Prostate gland (tissue), 2 donors: ENCODE data around the gene MSANTD1. TPM values are rescaled to one million over a fixed set of nuclear protein-coding genes. Genes with fewer than 3 reads are reported as not detected.

Experiments used
- DNase-seq: peaks from one replicate; pipeline ENCODE4 v3.0.0-alpha.2; 2019; ENCODE audit warnings: low spot score
- H3K27ac ChIP-seq, 2 donors: fragments of 200-600 bp; sonication (generic); 2 replicates each; pipeline ENCODE4 v1.5.1; 2017 to 2019
- H3K27me3 ChIP-seq: fragments of 200-600 bp; sonication (generic); replicated peaks from 2 replicates; pipeline ENCODE4 v1.5.1; 2019; ENCODE audit not compliant: insufficient read depth
- H3K36me3 ChIP-seq, 2 donors: fragments of 200-600 bp; sonication (generic); 1 replicate in 1 of 2; 2 replicates in 1 of 2; pipeline versions ENCODE4 v1.5.1 to v1.8.1; 2017 to 2019
- H3K4me1 ChIP-seq: fragments of 200-600 bp; sonication (generic); replicated peaks from 2 replicates; pipeline ENCODE4 v1.5.1; 2019
- H3K4me3 ChIP-seq, 2 donors: fragments of 200-600 bp; sonication (generic); 2 replicates each; pipeline ENCODE4 v1.5.1; 2017 to 2019
- H3K9me3 ChIP-seq: fragments of 200-600 bp; sonication (generic); 2 replicates; pipeline ENCODE4 v1.5.1; 2017
- POLR2A ChIP-seq: fragments of 450-650 bp; IDR thresholded peaks from one replicate; pipeline ENCODE4 v1.6.1; 2016; ENCODE audit warnings: antibody characterized with exemption, mild to moderate bottlenecking
- POLR2AphosphoS5 ChIP-seq: sonication (generic); formaldehyde crosslinking; IDR thresholded peaks from one replicate; pipeline ENCODE4 v1.6.1; 2017; ENCODE audit warnings: antibody characterized with exemption
- WGBS: methylation state at CpG from one replicate; pipeline ENCODE4 v1.1.5; 2018; 5-methylcytosine and 5-hydroxymethylcytosine counted together
- intact Hi-C: fragments of 100-400 bp; cut with DNase I; formaldehyde crosslinking; loops from one replicate; pipeline ENCODE4 v1.14.2; 2022
- total RNA-seq, 2 donors: library from RNA; depleted of rRNA; stranded (reverse); fragments of >200 nt; gene quantifications; one replicate each; pipeline ENCODE4 v1.1.0, GENCODE V29; 2016
- TF ChIP-seq, protein P1 (sequence below), 4 experiments: fragments of 200-600 bp in 2 of 4; fragments of 450-650 bp in 2 of 4; sonication (generic) in 2 of 4; IDR thresholded peaks; 1 replicate in 3 of 4; 2 replicates in 1 of 4; pipeline ENCODE4 v1.5.1; 2016 to 2019; ENCODE audit warnings: antibody characterized with exemption in 4 of 4, mild to moderate bottlenecking in 2 of 4, moderate library complexity in 2 of 4

The MSANTD1 gene
- total RNA-seq, 2 donors from 2014 or later, result 1.2 to 4.4 TPM

- intact Hi-C loops, result no loop called here
- peak; percentile 69 for DNase-seq
- Histone ChIP-seq H3K36me3 (no peaks in the 10 kb centered on the region), H3K4me1 (no peaks in the 10 kb centered on the region), H3K27ac (peak overlapping the region; percentile 92 to 95), H3K27me3 (no peaks in the 10 kb centered on the region), H3K9me3 (no peaks in the 10 kb centered on the region), H3K4me3 (peak overlapping the region; percentile 72 to 77)
- TF ChIP-seq, protein P1, sequence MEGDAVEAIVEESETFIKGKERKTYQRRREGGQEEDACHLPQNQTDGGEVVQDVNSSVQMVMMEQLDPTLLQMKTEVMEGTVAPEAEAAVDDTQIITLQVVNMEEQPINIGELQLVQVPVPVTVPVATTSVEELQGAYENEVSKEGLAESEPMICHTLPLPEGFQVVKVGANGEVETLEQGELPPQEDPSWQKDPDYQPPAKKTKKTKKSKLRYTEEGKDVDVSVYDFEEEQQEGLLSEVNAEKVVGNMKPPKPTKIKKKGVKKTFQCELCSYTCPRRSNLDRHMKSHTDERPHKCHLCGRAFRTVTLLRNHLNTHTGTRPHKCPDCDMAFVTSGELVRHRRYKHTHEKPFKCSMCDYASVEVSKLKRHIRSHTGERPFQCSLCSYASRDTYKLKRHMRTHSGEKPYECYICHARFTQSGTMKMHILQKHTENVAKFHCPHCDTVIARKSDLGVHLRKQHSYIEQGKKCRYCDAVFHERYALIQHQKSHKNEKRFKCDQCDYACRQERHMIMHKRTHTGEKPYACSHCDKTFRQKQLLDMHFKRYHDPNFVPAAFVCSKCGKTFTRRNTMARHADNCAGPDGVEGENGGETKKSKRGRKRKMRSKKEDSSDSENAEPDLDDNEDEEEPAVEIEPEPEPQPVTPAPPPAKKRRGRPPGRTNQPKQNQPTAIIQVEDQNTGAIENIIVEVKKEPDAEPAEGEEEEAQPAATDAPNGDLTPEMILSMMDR (IDR thresholded peaks at IDR 0.05), result no peak
- TF ChIP-seq POLR2A, result no peak
- no peak for TF ChIP-seq POLR2AphosphoS5
- under 1% methylated on average over 50 of the region's 60 CpGs for WGBS
Observed at GRCh38 chr4:3291969-3292570, 43.1 kb downstream of the MSANTD1 start.

GRCh38 chr4:3292571-3293400 lies 43.8 kb downstream of the MSANTD1 start, which contains the start of gene RGS12:
Gene RGS12, plus strand, starts transcription at chr4:3293021. Its CDS starts 23,150 bp downstream, at chr4:3316171.
- no peaks in the 10 kb centered on the region for H3K27me3 ChIP-seq
- H3K9me3 ChIP-seq, result no peaks in the 10 kb centered on the region
- TF ChIP-seq, protein P1 (IDR thresholded peaks at IDR 0.05), result peak in 1 of 4 experiments; percentile 6
- TF ChIP-seq POLR2A, result peak; percentile 93
- peak; percentile 81 for TF ChIP-seq POLR2AphosphoS5
- no peaks in the 10 kb centered on the region for H3K36me3 ChIP-seq
- peak within 1 kb of the TSS; percentile 92 to 95 for H3K27ac ChIP-seq
- H3K4me3 ChIP-seq, result peak within 1 kb of the TSS; percentile 72 to 77
- no peaks in the 10 kb centered on the region for H3K4me1 ChIP-seq
- intact Hi-C loops, result no loop called here
- DNase-seq, result peak; percentile 97
- WGBS, result 2% methylated on average over 49 of the region's 121 CpGs

GRCh38 chr4:3293401-3294391 lies 44.7 kb downstream of the MSANTD1 start:
- TF ChIP-seq, protein P1 (IDR thresholded peaks at IDR 0.05), result no peak
- TF ChIP-seq POLR2A (no peak), POLR2AphosphoS5 (no peak)
- WGBS, result 14% methylated on average over 29 of the region's 42 CpGs
- peak overlapping the region; percentile 70 to 92 for H3K27ac ChIP-seq
- intact Hi-C loops, result no loop called here
- no peaks in the 10 kb centered on the region for H3K4me1 ChIP-seq
- H3K4me3 ChIP-seq, result peak overlapping the region; percentile 72 to 77
- DNase-seq, result no peak
- no peaks in the 10 kb centered on the region for H3K27me3 ChIP-seq
- no peaks in the 10 kb centered on the region for H3K9me3 ChIP-seq
- no peaks in the 10 kb centered on the region for H3K36me3 ChIP-seq

DNA sequence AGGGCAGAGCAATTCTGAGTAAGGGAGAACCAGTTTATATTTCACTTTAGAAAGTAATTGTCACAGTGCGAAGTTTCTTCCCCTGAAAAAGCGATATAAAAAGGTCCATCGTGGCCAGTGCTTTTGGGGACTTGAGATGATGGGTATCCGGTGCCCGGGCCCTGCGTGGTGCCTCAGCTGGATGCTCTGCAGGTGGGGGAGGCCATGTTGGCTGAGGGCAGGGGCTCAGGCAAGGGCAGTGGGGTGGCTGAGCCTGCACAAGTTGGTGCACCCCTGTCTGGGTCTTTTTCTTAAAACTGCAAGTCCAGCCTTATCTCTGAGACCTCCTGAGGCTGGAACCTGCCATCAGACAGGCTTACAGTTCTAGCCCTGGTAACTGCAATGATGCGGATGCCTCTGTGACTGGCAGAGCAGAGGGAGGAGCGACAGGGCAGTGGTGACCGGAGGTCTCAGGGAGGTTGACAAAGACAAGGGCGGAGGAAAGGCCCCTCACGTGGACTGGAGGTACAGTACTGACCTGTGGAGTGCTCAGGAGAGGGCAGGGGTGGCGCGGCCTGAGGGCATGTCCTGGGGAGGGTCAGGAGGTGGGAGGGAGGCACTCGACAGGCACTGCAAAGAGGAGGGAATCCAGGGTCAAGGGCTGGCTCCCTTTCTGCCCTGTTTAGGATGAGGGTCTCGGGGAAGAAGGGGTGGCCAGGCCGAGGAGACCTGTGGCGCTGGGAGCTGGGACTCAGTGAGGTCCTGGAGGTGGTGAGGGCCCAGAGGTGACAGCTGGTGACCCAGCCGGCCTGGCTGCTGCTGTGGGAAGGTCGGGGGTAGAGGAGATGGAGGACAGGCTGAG lies 45.7 kb downstream of the MSANTD1 start:
- Histone ChIP-seq H3K9me3 (no peaks in the 10 kb centered on the region), H3K4me3 (no peak overlapping the region), H3K36me3 (no peaks in the 10 kb centered on the region), H3K4me1 (no peaks in the 10 kb centered on the region), H3K27me3 (no peaks in the 10 kb centered on the region), H3K27ac (no peak overlapping the region)
- TF ChIP-seq POLR2AphosphoS5, result no peak
- TF ChIP-seq, protein P1 (IDR thresholded peaks at IDR 0.05), result no peak
- no peak for TF ChIP-seq POLR2A
- DNase-seq, result no peak
- intact Hi-C loops, result no loop called here
- 82% methylated on average over 19 of the region's 19 CpGs for WGBS
